ENCODE measurements around the gene CCDC78. TPM values are rescaled to one million over a fixed set of nuclear protein-coding genes. Genes with fewer than 3 reads are reported as not detected.

CCDC78 gene
- total RNA-seq, 1 donor from 2014 or later, result 26.1 TPM

DNA sequence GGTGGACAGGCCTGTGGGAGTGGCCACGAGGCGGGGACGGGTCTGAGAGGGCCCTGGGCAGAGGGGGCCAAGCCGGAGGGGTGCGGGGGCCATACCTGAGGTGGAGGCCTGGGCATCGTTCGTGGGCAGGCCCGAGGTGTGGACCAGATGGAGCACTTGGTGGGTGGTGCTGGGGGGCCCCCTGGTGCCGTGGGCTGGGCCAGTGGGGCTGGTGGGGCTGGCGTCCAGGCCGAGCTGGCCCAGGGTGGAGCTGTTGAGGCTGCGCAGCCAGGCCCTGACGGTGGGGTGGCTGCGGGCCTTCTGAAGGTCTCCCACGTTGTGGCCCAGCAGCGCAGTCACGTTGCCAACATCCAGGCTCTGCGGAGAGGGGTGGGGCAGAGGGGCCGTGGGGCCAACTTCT lies 43.7 kb upstream of the CCDC78 start:
- H3K9me3 ChIP-seq, result no peaks in the 10 kb centered on the region
- peaks cover 8% of the 10 kb centered on the region for H3K27me3 ChIP-seq (ENCODE audit: low read depth)
- no peak overlapping the region for H3K27ac ChIP-seq
- DNase-seq, result no peak
- H3K36me3 ChIP-seq, result no peaks in the 10 kb centered on the region
- TF ChIP-seq, protein P1, sequence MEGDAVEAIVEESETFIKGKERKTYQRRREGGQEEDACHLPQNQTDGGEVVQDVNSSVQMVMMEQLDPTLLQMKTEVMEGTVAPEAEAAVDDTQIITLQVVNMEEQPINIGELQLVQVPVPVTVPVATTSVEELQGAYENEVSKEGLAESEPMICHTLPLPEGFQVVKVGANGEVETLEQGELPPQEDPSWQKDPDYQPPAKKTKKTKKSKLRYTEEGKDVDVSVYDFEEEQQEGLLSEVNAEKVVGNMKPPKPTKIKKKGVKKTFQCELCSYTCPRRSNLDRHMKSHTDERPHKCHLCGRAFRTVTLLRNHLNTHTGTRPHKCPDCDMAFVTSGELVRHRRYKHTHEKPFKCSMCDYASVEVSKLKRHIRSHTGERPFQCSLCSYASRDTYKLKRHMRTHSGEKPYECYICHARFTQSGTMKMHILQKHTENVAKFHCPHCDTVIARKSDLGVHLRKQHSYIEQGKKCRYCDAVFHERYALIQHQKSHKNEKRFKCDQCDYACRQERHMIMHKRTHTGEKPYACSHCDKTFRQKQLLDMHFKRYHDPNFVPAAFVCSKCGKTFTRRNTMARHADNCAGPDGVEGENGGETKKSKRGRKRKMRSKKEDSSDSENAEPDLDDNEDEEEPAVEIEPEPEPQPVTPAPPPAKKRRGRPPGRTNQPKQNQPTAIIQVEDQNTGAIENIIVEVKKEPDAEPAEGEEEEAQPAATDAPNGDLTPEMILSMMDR (IDR thresholded peaks at IDR 0.05), result no peak
- ATAC-seq, result no peak
- H3K4me1 ChIP-seq, result no peaks in the 10 kb centered on the region
- no peak overlapping the region for H3K4me3 ChIP-seq
- intact Hi-C loops (cut with DNase I), result no loop called here

- TF ChIP-seq, protein P1 (IDR thresholded peaks at IDR 0.05), result no peak
- Histone ChIP-seq H3K27me3 (ENCODE audit: low read depth) (peaks cover 3% of the 10 kb centered on the region), H3K9me3 (no peaks in the 10 kb centered on the region), H3K27ac (no peak overlapping the region), H3K4me1 (no peaks in the 10 kb centered on the region), H3K4me3 (no peak overlapping the region), H3K36me3 (no peaks in the 10 kb centered on the region)
- ATAC-seq, result no peak
- DNase-seq, result no peak
- intact Hi-C loops (cut with DNase I), result no loop called here
These were observed 43.0 kb upstream of the CCDC78 start for GRCh38 chr16:769184-769784.

- DNase-seq (no peak), ATAC-seq (no peak)
- no peaks in the 10 kb centered on the region for H3K9me3 ChIP-seq
- H3K36me3 ChIP-seq, result no peaks in the 10 kb centered on the region
- TF ChIP-seq, protein P1 (IDR thresholded peaks at IDR 0.05), result no peak
- H3K27me3 ChIP-seq (ENCODE audit: low read depth), result no peaks in the 10 kb centered on the region
- no peaks in the 10 kb centered on the region for H3K4me1 ChIP-seq
- no peak overlapping the region for H3K27ac ChIP-seq
- intact Hi-C loops (cut with DNase I), result no loop called here
- H3K4me3 ChIP-seq, result no peak overlapping the region
These were observed 42.2 kb upstream of the CCDC78 start for GRCh38 chr16:768428-768827.

DNA sequence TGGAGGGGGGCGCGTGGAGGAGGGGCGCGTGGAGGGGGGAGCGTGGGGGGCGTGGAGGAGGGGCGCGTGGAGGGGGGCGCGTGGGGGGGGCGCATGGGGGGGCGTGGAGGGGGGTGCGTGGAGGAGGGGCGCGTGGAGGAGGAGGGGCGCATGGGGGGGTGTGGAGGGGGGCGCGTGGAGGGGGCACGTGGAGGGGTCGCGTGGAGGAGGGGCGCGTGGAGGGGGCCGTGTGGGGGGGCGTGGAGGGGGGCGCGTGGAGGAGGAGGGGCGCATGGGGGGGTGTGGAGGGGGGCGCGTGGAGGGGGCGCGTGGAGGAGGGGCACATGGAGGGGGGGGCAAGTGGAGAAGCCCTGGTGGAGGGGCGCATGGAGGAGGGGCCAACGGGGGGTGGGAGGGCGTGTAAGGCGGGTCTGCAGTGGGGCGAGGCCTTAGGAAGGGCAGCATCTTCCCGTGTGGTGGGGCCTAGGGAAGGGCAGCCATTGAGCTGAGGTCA lies 41.5 kb upstream of the CCDC78 start:
- TF ChIP-seq, protein P1 (IDR thresholded peaks at IDR 0.05), result no peak
- Histone ChIP-seq H3K4me1 (no peaks in the 10 kb centered on the region), H3K27ac (no peak overlapping the region), H3K4me3 (no peak overlapping the region), H3K9me3 (no peaks in the 10 kb centered on the region), H3K27me3 (ENCODE audit: low read depth) (no peaks in the 10 kb centered on the region), H3K36me3 (no peaks in the 10 kb centered on the region)
- intact Hi-C loops (cut with DNase I), result no loop called here
- ATAC-seq (no peak), DNase-seq (no peak)

DNA sequence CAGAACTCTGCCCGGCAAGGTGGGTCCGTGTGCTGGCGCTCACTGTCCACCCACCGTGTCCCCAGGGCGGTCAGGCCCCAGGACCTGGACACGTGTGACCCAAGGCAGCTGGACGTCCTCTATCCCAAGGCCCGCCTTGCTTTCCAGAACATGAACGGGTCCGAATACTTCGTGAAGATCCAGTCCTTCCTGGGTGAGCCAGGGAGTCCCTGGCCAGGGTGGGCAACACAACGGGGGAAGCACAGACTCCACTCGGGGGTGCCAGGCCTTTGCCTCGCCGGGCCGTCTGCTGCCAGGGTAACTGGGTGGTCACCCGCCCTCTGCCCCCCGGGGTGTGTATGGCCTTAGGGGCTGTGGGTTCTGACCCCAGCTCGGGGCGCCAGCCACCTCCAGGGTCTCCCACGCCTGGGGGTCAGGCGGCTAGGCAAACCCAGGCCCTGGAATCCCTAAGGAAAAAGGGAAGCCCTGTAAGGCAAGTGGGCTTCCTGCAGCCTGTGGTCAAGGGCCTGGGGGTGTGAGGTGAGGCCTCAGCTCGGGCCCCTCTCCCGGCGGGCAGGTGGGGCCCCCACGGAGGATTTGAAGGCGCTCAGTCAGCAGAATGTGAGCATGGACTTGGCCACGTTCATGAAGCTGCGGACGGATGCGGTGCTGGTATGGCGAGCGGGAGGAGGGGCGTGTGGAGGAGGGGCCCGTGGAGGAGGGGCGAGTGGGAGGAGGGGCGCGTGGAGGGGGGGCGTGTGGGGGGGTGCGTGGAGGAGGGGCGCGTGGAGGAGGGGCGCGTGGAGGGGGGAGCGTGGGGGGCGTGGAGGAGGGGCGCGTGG lies 40.8 kb upstream of the CCDC78 start:
- Histone ChIP-seq H3K27me3 (ENCODE audit: low read depth) (no peaks in the 10 kb centered on the region), H3K4me1 (no peaks in the 10 kb centered on the region), H3K27ac (no peak overlapping the region), H3K4me3 (no peak overlapping the region), H3K36me3 (no peaks in the 10 kb centered on the region), H3K9me3 (no peaks in the 10 kb centered on the region)
- intact Hi-C loops (cut with DNase I), result no loop called here
- DNase-seq (no peak), ATAC-seq (no peak)
- TF ChIP-seq, protein P1 (IDR thresholded peaks at IDR 0.05), result no peak
